ENCODE measurements around the gene RPRD1B. TPM values are rescaled to one million over a fixed set of nuclear protein-coding genes. Genes with fewer than 3 reads are reported as not detected.

RPRD1B gene
- total RNA-seq, 1 donor, result 14.5 TPM

- DNase-seq (ENCODE audit: low read depth in 2 of 3, low spot score in 2 of 3), result no peak
Observed at GRCh38 chr20:38116409-38117165, 83.0 kb downstream of the RPRD1B start.

GRCh38 chr20:38117205-38117604, 83.7 kb downstream of the RPRD1B start:
- no peak for DNase-seq (ENCODE audit: low read depth in 2 of 3, low spot score in 2 of 3)

- DNase-seq (ENCODE audit: low read depth in 2 of 3, low spot score in 2 of 3), result no peak
Observed at GRCh38 chr20:38117635-38118034, 84.1 kb downstream of the RPRD1B start.

GRCh38 chr20:38119446-38119845, 85.9 kb downstream of the RPRD1B start:
- DNase-seq (ENCODE audit: low read depth in 2 of 3, low spot score in 2 of 3), result no peak

GRCh38 chr20:38120625-38120988, 87.1 kb downstream of the RPRD1B start:
- no peak for DNase-seq (ENCODE audit: low read depth in 2 of 3, low spot score in 2 of 3)

- DNase-seq (ENCODE audit: low read depth in 2 of 3, low spot score in 2 of 3), result no peak
Observed at GRCh38 chr20:38121741-38122140, 88.2 kb downstream of the RPRD1B start.

- DNase-seq (ENCODE audit: low read depth in 2 of 3, low spot score in 2 of 3), result no peak
Observed at GRCh38 chr20:38123021-38123587, 89.6 kb downstream of the RPRD1B start.

GRCh38 chr20:38125157-38126056, 91.9 kb downstream of the RPRD1B start:
- no peak for DNase-seq (ENCODE audit: low read depth in 2 of 3, low spot score in 2 of 3)

GRCh38 chr20:38126146-38126921, 92.8 kb downstream of the RPRD1B start:
- no peak for DNase-seq (ENCODE audit: low read depth in 2 of 3, low spot score in 2 of 3)

- no peak for DNase-seq (ENCODE audit: low read depth in 2 of 3, low spot score in 2 of 3)
Observed at GRCh38 chr20:38126932-38127621, 93.5 kb downstream of the RPRD1B start.

- DNase-seq (ENCODE audit: low read depth in 2 of 3, low spot score in 2 of 3), result no peak
Observed at GRCh38 chr20:38127920-38128528, 94.5 kb downstream of the RPRD1B start.

- no peak for DNase-seq (ENCODE audit: low read depth in 2 of 3, low spot score in 2 of 3)
Observed at GRCh38 chr20:38128691-38129090, 95.1 kb downstream of the RPRD1B start.

- DNase-seq (ENCODE audit: low read depth in 2 of 3, low spot score in 2 of 3), result no peak
Observed at GRCh38 chr20:38129248-38129865, 95.8 kb downstream of the RPRD1B start.

- no peak for DNase-seq (ENCODE audit: low read depth in 2 of 3, low spot score in 2 of 3)
Observed at GRCh38 chr20:38129893-38130609, 96.5 kb downstream of the RPRD1B start.

GRCh38 chr20:38130687-38131587, 97.4 kb downstream of the RPRD1B start:
- DNase-seq (ENCODE audit: low read depth in 2 of 3, low spot score in 2 of 3), result no peak

GRCh38 chr20:38131588-38132121, 98.1 kb downstream of the RPRD1B start:
- no peak for DNase-seq (ENCODE audit: low read depth in 2 of 3, low spot score in 2 of 3)

- no peak for DNase-seq (ENCODE audit: low read depth in 2 of 3, low spot score in 2 of 3)
Observed at GRCh38 chr20:38132156-38132909, 98.8 kb downstream of the RPRD1B start.

All from hematopoietic multipotent progenitor cell (in vitro differentiated cells).